ENCODE data around the gene TSPAN7. TPM values are rescaled to one million over a fixed set of nuclear protein-coding genes. Genes with fewer than 3 reads are reported as not detected.
A peak's percentile ranks its signal among the peaks of the same experiment; 100 is the strongest.

Gene TSPAN7, protein sequence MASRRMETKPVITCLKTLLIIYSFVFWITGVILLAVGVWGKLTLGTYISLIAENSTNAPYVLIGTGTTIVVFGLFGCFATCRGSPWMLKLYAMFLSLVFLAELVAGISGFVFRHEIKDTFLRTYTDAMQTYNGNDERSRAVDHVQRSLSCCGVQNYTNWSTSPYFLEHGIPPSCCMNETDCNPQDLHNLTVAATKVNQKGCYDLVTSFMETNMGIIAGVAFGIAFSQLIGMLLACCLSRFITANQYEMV
- polyA plus RNA-seq (ENCODE audit: insufficient read length in 4 of 4), result 10 to 100 TPM; 52.6 to 76.6 (median 61.0) TPM

DNA sequence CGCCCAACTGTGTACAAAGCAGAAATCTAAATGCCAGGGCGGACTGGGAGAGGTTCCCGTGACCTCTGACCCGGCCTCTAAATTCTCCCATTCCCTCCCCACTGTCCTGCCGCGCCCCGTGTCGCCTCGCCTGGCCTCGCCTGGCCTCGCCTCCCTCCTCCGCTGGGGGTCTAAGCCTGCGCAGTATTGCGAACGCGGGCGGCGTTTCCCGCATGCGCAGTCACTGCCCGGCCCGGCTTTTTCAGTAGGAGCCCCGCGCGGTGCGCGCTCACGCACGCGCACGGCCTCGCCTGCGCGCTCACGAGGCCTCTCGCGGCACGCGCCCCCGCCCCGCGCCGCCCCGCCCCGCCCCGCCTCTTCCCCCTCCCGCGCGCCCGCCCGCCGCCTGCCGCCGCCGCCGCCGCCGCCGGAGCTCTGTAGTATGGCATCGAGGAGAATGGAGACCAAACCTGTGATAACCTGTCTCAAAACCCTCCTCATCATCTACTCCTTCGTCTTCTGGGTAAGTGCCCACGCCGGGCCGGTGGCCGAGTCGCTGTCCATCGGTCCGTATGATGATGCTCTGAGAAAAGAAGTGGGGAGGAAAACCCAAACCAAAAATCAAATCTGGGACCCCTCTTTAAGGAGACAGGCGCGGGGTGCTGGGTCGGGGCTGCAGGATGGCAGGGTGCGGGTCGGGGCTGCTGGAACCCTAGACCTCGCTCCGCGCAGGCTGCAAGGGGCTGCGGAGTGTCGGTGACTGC is at the start of gene TSPAN7:
Gene TSPAN7 (plus strand): TSS at position 417 of the 743 bp plus-strand sequence. CDS start 5 bp downstream, at position 422.
- DNase-seq (ENCODE audit: low read depth in 4 of 4, low spot score in 3 of 4), result peak; percentile 53 to 69 (median 61)

DNA sequence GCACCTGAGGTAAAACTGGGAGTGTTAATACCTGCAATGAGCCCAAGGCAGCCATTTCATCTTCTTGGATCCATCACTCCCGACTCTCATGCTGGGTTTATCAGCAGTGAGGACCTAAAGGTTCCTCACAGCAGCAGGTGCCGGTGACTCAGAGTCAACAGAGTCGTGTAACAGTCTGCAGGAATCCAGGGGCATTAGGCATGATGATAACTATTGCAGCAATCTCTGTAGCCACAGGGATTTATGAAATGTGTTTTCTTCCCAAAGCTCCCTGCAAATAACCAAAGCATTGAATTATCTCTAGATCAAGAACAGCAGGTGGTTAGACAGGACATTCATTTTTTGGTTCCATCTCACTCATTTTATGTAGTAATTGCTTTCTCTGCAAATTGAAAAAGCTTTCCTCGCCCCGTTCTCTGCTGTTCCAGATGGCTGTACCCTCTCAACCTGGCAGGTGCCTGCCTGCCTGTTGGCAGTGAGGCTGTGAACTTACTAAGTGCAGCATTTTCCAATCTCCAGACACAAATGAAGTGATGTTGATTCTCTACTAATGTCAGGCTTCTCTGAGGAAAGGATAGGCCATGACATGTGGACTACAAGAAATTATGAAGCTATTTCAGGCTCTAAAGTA is 48.1 kb upstream of the TSPAN7 start:
- DNase-seq (ENCODE audit: low read depth in 4 of 4, low spot score in 3 of 4), result no peak

DNA sequence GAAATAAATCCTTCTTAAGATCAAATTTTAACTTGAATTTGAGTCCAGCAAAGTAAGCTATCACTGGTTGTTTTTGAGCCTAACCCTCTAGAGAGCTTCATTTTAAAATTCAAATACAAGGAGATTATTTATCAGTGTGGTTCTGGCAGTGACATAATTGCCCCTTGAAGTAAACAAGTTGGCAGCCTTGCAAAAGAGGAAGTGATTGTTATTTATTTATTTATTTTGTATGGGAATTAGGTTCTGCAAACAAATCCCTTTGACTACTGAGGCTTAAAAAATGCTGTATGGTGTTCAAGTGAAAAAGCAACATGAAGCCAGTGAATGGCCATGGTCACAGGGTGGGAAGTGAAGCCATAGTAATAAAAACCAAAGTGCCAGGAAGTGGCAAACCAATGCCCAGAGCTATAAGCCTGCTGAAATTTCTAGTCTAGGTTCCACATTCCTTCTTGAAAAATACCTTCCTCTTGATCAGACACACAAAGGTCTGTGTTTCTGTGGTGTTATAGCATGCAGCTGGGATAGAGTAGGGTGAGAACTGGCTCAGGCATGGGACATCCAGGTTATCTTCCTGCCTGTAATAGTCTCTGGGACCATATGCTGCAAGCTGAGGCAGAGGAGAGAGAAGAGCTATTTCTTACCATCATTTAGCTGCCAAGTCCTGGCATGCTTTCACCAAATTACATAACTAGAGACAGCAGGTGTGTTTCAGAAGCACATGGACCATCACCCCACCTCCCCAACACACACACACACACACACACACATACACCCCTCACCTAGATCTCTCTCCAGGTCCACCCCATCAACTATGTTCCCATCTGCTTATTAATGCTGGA is 47.1 kb upstream of the TSPAN7 start:
- no peak for DNase-seq (ENCODE audit: low read depth in 4 of 4, low spot score in 3 of 4)

DNA sequence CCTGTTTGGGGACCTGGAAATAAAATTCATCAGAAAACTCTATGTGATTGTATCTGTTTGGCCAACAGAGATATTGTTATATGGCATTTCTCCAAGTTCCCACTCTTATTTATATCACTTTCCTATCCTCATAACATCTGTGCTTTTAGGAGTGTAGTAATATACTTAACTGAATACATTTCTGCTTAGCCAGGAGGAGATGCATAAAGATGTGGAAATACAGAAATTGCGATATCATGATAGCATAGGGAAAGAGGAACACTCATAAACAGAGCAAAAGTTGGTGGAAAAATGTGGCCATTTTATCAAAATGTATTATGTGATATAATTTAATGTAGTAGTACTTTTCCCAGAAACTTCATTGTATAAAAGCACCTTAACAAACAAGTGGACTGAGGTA is 46.1 kb upstream of the TSPAN7 start:
- DNase-seq (ENCODE audit: low read depth in 4 of 4, low spot score in 3 of 4), result no peak

DNA sequence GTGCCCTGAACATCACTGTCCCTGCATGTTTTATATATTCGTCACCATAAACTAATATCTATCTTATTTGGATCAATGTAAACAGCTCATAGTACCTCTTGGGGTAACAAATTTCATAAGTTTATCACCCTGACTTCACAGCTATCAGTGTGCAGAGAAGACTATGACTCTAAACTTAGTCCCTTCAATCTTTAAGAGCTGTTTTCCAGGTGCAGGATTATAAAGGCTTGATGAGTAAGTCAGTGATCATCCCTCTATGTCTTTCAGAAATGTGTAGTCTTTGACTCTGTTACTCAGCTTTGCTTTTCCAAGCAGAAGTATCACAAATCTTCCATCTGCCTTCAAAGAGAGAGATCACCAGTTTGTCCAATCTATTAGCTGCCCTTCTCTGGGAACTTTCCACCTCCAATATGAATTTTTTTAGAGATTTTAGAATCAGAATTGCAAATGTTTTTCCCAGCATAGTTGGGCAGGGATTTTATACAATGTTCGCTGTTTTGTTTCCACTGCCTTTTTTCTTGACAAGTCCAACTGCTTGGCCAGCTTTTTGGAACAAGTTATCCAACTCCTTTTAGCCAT is 45.1 kb upstream of the TSPAN7 start:
- no peak for DNase-seq (ENCODE audit: low read depth in 4 of 4, low spot score in 3 of 4)

DNA sequence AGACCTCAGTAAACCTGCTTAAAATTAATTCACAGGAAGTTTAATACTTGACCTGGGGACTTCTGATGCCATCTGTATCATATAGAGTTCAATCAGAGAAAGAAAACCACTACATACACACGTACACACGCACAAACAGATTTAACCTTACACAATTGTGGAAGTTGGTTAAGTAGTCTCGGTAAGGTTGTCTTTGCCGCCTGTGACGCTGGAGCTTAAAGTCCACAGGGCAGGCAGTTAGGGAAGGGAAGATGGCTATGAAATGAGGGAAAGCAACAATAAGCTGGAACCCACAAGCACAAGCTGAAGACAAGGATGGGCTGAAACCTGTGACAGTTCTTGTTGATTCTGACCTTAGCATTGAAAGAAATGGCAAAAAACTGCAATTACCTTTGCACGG is 41.7 kb upstream of the TSPAN7 start:
- DNase-seq (ENCODE audit: low read depth in 4 of 4, low spot score in 3 of 4), result no peak

DNA sequence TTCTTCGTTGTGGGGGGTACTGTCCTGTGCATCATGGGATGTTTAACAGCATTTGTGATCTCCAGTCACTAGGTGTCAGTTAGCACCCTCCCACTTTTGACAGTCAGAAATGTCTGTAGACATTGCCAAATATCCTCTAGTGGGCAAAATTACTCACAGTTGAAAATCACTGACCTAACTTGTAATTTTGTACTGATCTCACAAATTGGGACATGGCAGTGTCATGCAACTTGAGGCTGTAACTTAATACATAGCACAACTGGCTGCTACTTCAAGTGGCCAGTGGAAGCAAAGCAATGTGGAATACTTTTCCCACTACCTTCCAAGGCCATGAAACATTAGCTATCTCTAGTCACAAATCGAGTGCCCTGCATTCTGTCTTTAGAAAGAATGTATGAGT is 23.2 kb upstream of the TSPAN7 start:
- no peak for DNase-seq (ENCODE audit: low read depth in 4 of 4, low spot score in 3 of 4)

DNA sequence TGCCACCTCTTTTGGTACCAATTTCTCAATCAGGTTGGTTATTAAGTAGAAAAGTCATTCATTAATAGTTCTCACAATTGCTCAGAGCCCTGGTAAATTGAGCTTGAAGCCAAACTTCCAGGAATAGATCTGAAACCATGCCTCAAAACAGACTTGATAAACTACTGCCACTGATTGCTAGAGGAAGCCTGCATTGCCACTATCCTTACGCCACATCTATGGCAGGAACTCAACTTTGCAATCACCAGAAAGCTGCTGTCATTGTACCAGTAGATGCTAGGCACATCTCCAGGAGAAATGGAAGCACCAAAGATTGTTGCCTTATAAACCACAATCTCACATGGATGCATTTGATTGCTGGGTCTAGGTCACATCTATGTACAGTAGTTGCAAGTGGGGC is 21.6 kb upstream of the TSPAN7 start:
- DNase-seq (ENCODE audit: low read depth in 4 of 4, low spot score in 3 of 4), result no peak

DNA sequence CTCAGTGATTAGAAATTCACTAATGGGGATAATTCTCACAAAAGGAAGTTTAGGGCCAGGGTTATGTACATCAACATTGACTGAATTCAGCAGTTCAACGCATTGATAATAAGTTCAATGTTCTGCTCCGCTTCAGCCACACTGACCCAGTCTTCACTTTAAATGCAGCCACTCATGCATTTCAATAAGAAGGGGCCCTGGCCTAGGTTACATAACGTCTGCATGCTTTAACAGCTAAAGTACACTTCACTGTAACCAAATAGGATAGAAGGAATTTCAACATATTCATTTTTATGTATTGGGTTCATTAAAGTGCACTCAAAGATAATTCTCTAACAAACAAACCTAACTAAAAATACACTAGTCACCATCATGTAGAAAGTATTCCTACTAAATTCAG is 12.8 kb upstream of the TSPAN7 start:
- DNase-seq (ENCODE audit: low read depth in 4 of 4, low spot score in 3 of 4), result no peak

DNA sequence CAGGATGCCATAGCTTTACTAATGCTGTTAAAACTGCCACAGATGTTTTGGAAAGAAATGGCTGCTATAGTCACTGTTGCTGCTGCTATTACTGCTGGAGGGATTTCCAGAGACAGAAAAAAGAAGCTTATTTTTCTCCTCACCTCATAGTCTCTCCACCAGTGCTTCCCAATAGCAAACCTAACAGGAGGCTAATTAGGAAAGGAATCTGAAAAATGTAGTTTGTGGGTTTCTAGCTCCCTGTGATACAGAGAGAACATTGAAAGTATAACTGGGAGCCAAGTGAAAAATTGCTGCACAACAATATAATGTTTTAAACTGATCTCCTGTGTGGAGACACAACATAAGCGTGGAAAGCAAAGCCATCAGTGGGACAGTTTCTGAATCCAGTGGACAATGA is 8.6 kb upstream of the TSPAN7 start:
- no peak for DNase-seq (ENCODE audit: low read depth in 4 of 4, low spot score in 3 of 4)

DNA sequence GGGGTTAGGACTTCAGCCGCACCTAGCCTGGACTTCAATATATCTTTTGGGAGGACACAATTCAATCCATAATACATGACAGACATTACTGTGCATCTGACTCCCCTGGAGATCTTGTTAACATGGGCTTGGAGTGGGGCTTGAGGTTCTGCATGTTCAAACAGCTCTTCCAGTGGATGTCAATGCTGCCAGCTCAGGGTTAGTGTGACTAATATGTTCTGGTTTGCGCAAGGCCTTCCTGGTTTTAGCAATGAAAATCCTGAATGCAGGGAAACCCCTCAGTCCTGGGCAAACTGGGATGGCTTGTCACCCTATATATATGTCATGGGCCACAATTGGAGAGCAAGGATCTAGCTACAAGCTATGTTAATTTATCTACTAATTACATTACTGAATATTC is 2.7 kb upstream of the TSPAN7 start:
- DNase-seq (ENCODE audit: low read depth in 4 of 4, low spot score in 3 of 4), result no peak

DNA sequence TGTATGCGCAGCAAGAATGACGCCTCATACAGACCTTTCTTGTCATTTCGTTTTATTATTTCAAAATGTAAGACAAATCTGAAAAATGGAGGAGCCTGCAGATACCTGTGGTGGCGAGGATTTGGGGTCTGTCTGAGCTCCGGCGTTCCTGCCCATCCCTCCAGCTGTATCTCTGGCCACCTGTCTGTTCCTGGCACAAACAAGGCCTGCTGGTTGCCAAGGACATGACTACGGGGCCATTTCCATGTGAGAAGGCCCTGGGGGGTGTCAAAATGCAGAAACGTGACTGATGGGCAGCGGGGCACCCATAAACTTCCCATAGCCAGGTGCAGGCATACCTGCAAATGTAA is 591 bp upstream of the TSPAN7 start:
- no peak for DNase-seq (ENCODE audit: low read depth in 4 of 4, low spot score in 3 of 4)

DNA sequence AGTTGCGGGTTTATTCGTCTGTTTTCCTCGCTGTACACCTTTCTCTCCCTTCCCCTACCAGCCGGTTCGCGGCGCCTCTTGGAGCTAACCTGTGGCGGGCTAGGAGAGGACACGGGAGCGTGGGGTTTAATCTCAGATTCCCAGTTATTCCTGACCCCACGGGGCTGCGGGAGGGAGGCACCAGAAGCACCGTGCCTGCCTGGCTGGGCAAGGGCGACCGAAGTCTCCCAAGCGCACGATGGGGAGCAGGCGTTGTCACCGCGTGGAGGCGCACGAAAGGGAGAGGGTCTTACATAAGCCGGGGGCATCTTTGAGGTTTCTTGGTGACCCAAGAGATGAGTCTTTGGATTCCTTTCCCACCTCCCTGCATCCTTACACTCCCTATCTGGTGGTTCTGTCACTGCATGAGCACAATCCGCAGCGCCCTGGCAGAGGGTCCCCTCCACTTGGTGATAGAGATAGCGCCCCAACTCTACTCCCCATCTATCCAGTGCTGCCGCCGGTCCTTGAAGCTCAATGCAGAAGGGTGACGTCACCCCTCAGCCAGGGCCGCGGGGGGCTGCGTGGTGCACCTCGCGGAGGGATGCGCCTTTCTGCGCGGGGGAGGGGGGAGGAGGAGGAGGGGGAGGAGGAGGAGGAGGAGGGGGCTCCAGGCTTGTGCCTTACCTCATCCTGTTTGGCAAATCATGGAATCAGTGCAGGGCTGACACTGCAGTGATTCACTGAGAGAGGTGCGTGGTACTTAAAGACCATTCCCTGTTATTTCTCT is 793 bp downstream of the TSPAN7 start:
- DNase-seq (ENCODE audit: low read depth in 4 of 4, low spot score in 3 of 4), result peak in 1 of 4 donors; percentile 16

DNA sequence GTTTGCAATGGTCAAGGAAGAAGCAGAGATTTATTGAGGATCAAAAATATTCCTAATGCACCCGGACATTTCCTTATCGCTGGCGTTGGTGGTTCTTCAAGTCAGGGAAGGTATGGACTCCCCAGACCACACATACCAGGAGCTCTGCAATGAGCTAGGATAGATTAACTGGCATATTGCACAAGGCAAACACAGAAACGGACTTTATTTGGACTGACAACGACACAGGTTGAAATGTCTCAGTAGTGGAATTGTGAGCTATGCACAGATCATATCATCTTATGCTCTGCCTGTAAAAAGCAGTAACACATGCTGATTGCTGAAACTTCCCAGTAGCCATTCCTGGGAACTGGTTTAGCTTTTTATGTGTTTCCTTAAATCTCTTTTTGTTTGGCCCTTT is 1.7 kb downstream of the TSPAN7 start:
- DNase-seq (ENCODE audit: low read depth in 4 of 4, low spot score in 3 of 4), result no peak

DNA sequence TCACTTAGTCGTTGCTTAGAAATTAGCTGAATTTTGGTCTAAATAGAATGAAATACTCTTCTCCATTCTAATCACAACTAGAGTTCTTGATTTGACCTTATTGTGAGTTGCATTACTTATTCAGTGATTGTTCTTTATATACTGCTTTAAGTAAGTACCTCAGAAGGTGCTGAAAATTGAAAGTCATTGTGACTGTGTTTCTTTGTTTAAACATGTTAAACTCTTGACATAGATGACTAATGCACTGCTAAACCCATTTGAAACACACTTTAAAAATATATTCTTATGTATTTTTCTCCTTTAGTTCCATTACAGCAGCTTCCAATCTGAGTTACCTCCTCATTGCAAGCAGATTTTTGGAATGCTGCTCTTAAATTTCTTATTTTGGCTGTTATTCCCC is 9.1 kb downstream of the TSPAN7 start:
- DNase-seq (ENCODE audit: low read depth in 4 of 4, low spot score in 3 of 4), result no peak

DNA sequence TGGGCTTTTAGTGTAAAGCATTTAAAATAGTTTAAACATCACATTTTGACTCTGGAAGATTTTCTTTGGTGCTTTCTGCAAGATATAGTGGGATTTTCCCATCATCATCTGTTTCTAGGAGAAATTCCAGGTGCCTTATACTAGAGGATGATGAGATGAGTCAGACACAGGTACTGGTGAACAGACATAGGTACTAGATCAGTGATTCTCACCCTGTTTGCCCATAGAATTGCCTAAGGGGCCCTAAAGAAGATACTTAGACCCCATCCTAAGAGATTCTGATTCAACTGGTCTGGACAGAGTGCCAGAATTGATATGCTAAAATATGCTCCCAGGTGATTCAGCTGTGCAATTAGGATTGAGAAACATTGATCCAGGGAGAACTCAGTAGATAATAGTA is 9.7 kb downstream of the TSPAN7 start:
- no peak for DNase-seq (ENCODE audit: low read depth in 4 of 4, low spot score in 3 of 4)

DNA sequence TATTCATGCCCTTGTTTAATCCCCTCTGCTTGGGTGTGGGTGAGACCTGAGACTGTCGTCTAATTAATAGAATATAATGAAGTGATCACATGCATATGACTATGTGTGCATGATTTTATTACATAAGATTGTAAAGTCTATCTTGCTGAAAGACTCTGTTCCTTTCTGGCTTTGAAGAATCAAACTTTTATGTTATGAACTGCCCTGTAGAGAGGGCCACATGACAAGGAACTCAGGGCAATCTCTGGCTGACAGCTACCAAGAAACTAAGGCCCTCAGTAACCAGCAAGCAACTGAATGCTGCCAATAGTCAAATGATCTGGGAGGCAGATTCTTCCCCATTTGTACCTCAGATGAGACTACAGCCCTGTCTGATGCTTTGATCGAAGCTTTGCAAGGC is 13.5 kb downstream of the TSPAN7 start:
- no peak for DNase-seq (ENCODE audit: low read depth in 4 of 4, low spot score in 3 of 4)

DNA sequence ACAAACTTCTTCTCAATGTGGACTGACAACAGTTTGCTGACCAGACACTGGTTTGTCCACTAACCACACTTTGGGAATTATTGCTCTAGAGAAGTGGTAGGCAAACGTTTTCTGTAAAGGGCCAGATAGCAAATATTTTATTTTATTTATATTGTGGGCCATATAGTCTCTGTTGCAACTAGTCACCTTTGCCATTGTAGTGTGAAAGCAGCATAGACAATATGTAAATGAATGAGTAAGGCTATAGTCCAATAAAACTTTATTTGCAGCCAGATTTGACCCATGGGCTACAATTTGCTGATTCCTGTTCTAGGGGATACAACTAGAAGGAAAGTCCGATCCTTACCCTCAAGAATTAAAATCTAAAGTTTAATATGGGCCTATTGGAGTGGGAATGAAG is 14.5 kb downstream of the TSPAN7 start:
- DNase-seq (ENCODE audit: low read depth in 4 of 4, low spot score in 3 of 4), result no peak

DNA sequence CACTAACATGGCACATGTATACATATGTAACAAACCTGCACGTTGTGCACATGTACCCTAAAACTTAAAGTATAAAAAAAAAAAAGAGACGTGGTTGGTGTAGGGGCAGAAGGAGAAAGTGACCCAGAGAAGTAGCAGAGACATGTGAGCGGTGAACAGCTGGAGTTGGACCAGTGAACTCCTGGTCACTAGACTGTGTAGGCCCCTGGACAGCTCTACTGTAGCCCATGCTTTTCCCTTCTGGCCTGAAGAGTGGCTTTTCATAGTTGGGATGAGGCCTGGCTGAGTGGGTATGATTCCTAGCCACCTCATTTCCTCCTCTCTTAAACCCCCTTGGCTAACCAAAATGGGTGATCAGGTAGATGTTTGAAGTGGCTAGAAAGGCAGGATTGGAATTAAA is 16.4 kb downstream of the TSPAN7 start:
- DNase-seq (ENCODE audit: low read depth in 4 of 4, low spot score in 3 of 4), result no peak

DNA sequence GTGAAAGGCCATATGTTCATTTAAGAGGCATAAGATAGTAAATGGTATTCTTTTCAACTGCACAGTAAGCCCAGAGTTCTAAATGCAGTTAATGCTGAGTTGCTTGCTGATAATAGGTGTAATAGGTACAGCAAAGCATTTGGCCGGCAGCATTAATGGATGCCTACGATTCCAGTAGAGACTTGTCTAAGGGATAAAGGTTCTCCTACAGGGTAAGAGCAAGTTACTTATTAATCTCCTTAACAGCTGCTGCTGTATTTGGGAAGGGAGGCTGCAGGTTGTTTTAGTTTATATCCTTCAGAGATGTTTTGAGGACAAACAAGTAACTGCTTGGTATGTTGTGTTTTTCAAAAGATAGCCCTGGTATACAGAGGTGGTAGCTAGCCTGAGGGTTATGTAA is 16.8 kb downstream of the TSPAN7 start:
- no peak for DNase-seq (ENCODE audit: low read depth in 4 of 4, low spot score in 3 of 4)

All from right renal pelvis (tissue), 4 donors.